NOMO-1 treated with dmso at 0.1 percent for 144 hours (cell line): ENCODE data around the gene USP6.
A peak's percentile ranks its signal among the peaks of the same experiment; 100 is the strongest.
"Not testable (repeated sequence)": the region's sequence is repeated elsewhere in the genome, so short reads cannot be mapped to it uniquely, and the experiment has no call there.

Experiments used
- DNase-seq: peaks from one replicate; lab custom pipeline; 2025; ENCODE audit not compliant: unreplicated experiment; lab: John Stamatoyannopoulos, UW

Gene USP6

DNA sequence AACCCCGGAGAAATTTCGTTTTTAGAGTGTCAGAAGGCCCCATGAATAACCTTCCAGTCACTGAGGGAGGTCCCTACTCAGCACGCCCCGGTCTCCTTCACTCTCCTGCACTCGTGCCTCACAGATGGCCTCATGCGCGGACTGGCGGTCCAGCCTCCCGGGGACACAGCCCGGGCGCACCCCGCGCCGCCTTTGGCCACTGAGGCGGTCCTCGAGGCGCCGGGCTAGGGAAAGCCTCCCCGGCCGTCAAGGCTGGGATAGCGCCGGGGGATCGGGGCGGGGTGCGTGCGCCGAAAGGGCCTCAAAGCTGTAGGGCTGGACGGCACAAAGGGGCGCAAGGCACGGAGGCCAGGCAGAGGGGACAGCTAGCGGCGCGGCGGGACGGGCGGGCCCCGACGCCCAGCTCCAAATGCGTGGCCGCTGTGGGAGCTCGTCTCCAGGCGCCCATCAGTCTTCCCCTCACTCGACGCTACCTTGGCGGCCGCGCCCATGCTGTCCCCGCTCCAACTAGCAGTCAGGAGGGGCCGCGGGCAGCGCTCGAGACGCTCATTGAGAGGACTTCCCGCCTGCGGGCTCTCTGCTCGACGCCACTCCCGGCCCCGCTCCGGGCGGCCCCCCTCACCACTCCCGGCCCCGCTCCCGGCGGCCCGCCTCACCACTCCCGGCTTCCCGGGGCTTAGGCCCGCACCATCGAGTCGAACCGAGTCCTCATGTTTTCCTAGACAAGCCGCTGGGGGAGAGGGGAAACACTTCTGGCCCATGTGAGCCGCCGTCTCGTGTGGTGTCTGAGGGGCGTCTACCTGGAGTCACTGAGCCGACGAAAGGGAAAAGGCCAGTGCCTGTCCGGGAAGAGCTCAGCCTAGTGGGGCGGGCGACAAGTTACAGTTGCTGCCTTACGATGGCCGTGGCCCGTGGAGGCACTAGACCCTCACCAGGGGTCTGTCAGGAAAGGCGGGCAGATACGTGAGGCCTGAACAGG, at the start of gene USP6:
USP6 (plus strand) TSS at position 360 of the 979 bp plus-strand sequence. CDS start 14,336 bp downstream, outside the sequence.
- DNase-seq = no peak

DNA sequence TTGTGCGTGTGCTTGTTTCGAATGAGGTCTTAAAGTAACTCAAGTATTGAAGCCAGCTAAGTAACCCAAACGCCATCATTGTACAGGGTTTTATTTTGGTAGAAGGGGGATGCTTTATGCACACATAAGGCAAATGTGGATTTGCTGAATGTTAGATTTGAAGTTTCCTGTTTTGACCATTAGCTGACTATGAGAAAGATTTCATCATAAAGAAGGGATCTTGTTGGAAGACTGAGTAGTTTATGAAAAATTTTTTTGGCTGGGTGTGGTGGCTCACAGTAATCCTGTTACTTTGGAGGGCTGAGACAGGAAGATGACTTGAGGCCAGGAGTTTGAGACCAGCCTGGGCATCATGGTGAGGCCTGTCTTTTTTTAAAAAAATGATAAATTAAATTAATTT, 47.6 kb upstream of the USP6 start:
- no peak for DNase-seq

DNA sequence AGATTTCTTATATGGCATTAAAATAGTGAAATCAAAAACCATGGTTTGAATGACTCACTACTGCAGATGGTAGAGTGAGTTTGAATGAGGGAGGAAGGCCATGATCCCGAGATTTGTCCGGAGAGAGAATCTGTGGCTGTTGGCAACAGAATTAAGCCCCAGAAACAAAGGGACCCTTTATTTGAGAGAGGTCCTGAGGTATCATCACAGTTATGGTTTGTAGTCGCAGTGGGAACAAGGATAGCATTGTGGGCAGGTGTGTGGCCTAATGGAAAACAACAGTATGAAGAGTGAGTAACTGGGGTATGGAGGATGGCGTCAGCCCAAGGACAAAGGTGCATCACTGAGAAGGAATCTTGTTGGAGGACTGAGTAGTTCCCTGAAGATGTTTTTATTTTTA, 46.1 kb upstream of the USP6 start:
- DNase-seq = no peak

DNA sequence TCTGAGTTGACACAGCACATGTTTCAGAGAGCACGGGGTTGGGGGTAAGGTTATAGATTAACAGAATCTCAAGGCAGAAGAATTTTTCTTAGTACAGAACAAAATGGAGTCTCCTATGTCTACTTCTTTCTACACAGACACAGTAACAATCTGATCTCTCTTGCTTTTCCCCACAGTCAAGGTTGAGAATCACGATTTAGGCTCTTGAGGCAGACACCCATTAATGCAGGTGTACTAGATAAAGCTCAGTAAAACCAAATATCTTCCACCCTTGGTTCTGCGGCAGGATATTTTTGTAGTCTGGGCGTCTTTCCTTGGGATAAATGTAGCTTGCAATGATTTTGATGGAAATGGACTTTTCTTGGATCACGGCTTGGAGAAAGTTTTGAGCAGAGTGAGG, 40.4 kb upstream of the USP6 start:
- not testable (repeated sequence) for DNase-seq

DNA sequence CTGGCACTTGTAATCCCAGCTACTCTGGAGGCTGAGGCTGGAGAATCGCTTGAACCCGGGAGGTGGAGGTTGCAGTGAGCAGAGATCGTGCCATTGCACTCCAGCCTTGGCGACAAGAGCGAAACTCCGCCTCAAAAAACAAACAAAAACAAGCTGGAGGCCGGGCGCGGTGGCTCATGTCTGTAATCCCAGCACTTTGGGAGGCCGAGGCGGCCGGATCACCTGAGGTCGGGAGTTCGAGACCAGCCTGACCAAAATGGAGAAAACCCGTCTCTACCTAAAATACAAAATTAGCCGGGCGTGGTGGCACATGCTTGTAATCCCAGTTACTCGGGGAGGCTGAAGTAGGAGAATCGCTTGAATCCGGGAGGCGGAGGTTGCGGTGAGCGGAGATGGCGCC, 38.6 kb upstream of the USP6 start:
- DNase-seq = not testable (repeated sequence)

DNA sequence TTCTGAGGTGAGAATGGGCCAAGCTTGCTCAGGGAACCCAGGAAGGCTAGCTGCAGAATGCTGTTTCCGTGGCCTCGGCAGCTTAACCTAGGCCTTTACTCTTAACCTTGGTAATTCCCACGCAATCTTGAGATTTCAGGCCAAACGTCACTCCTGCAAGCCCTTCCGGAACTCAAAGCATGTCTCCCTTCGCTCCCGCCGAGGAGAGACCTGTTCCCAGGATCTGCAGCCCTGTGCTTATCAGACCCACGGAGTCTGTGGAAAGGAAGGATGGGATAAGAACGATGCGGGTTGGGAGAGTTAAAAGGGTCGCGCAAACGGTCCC, 38.1 kb upstream of the USP6 start:
- DNase-seq = no peak

DNA sequence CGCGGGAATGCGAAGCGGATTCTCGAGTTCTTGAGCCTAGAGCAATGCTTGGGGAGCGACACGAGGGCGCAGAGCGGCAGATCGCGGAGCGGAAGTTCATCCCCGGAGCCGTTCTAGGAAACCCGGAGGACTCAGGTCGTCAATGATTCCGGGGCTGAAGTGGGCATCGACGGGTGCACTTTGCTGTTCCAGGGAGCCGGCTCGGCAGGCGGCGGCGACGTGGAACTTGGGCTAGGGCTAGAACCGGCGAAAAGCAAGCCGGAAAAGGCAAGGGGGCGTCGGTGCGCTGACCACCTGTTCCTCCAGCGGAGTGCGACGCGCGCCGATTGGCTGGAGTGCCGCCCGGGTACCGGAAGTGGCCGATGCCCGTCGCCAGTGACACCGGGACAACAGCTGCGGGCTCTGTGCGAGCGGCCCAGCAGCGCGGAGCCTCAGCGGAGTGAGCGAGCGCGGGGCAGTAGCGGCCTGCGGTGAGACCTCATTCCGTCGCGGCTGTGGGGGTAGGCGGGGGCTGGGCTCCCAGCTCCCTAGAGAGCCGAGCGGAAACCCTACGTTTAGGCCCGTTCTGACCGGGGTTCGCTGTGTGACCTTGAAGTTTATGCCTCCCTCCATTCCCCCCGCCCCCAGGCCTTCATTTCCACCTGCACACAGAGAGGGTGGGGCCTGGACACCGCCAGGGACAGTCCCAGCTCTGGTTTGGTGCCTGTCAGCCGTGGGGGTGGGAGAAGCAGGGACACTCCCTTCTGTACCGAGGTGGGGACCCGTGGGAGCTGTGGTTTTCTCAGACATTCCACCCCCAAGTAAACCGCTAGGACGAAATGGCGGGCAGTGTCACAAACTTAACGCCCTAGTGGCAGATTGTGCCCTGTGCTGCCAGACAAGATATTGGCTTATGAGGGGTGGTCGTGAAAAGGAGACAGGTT, 37.5 kb upstream of the USP6 start, which contains the start of gene ZFP3:
ZFP3 (plus strand) TSS at position 362 of the 923 bp plus-strand sequence. CDS start 13,038 bp downstream, outside the sequence.
- peak; percentile 64 for DNase-seq

DNA sequence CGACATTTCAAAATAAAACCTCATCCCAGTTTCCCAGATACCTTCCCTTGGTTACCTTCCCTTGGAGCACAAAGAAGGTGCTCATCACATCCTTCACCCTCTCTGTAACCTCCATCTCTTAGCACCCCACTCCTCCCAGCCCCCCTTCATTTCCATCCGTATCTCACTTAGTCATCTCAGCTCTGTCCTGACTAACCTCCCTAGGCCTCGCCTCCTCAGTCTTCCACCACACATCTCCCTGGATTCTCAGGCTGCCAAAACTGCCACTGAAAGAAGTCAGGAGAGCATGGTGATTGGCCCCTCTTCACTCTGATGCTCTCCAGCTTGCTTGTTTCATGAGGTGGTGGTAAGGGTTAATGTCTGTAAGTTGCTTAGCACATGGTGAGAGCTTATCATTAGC, 35.2 kb upstream of the USP6 start:
- no peak for DNase-seq

DNA sequence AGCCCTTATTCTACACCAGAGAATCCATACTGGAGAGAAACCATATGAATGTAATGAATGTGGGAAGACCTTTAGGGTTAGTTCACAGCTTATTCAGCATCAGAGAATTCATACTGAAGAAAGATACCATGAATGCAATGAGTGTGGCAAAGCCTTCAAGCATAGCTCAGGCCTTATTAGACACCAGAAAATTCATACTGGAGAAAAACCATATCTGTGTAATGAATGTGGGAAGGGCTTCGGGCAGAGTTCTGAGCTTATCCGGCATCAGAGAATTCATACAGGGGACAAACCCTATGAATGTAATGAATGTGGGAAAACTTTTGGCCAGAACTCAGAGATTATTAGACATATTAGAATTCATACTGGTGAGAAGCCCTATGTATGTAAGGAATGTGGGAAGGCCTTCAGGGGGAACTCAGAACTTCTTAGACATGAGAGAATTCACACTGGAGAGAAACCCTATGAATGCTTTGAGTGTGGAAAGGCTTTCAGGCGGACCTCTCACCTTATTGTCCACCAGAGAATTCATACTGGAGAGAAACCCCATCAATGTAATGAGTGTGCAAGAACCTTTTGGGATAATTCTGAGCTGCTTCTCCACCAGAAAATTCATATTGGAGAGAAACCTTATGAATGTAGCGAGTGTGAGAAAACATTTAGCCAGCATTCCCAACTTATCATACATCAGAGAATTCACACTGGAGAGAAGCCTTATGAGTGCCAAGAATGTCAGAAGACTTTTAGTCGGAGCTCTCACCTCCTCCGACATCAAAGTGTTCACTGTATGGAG, 23.4 kb upstream of the USP6 start:
- no peak for DNase-seq

DNA sequence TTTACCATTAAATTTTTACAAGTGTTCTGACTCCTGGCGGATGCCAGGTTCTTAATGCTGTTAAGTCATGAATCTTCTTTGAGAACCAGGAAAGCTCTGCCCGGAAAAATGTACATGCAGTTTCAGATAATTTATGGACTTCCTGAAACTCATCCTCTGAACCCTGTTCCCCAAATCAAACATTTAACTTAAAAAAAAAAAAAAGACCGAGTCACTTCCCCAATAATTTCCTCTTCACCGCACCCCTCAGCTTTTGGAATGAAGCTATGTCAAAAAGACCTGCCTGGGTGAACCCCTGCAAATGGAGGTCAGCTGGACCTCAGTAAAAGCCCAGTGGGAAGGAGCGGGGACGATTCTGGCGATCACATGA, 19.1 kb upstream of the USP6 start:
- no peak for DNase-seq

DNA sequence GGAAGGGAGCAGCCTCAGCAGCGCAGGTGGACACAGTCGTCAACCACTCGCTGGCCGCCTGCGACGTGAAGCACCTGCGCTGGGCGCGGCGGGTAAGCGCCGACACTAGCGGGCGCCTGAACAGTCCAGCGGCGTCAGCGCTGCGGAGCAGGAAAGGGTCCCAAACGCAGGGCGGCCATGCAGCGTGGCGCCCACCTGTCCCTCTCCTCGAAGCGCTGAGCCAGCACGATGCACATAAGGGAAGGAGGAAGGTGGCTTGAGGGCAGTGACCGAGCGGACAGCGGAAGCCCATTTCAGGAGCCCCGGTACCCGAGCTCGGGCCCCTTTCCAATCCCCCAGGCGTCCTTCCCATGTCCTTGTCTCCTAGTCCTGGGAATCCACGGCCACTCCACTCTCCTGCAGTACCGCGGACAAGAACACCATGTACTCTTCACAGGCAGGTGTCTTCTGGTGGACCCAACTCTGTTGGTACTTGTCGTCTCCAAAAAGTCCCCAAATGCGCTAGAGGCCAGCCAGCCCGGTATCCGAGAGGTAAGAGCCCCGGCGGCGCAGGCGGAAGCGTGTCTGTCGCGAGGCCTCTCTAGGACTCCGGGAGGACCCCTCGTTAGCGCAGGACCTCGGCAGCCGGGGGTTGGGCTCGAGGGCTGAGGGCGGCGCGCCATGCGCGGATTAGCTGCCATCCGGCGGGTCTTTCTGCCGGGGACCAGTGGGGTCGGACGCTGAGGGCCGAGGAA, 18.6 kb upstream of the USP6 start:
- no peak for DNase-seq

DNA sequence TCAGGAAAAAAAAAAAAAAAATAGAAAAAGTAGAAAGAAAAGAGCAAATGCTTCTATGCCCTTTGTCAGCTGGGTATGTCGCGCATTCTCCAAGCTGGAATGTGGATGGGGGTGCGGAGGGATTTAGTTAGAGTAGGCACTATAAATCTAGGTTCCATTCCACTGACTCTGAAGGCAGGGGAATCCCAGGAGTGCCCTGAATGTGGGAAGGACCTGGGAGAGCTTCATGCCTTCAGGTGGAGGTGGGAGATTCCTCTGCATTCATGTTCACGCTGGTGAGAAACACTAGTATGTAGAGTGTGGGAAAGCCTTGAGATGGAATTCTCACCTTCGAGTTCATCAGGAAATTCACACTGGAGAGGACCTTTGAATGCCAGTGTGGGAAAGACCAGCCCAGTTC, 16.6 kb upstream of the USP6 start:
- DNase-seq = no peak

DNA sequence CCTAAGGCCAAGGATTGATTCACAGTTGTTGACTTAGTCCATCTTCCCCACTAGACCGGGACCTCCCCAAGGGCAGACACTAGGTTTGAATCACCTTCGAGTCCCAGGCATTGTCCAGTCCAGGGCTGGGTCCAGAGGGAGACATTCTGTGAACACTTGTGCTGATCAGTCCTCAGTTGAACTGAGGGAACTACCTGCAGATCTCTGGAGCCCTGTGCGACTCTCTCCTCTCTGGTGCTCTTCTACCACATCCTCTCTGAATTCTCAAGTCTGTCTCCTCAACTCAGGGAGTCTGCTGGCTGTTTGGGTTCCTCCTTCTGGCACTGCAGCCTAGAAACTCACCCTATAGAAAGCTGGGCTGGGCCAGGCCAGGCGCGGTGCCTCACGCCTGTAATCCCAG, 15.0 kb upstream of the USP6 start:
- DNase-seq = no peak

DNA sequence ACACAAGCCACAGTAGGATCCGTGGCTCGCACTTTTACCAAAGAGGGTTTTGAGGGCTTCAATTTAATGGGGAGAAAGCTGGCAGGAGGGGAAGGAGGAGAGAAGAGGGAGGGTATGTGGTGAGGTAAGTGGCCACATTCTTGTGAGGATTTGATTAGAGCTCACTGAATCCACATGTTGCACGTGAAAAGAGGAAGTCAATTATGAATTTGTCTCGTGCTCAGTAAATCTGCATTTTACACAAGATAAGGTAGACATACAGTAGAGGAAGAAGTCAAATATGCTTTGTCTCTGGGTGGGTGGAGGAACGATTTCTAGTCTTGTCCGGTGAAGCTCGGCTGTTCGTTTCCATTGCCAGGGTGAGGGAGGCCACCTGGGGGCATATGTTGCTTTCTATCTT, 5.0 kb upstream of the USP6 start:
- no peak for DNase-seq

DNA sequence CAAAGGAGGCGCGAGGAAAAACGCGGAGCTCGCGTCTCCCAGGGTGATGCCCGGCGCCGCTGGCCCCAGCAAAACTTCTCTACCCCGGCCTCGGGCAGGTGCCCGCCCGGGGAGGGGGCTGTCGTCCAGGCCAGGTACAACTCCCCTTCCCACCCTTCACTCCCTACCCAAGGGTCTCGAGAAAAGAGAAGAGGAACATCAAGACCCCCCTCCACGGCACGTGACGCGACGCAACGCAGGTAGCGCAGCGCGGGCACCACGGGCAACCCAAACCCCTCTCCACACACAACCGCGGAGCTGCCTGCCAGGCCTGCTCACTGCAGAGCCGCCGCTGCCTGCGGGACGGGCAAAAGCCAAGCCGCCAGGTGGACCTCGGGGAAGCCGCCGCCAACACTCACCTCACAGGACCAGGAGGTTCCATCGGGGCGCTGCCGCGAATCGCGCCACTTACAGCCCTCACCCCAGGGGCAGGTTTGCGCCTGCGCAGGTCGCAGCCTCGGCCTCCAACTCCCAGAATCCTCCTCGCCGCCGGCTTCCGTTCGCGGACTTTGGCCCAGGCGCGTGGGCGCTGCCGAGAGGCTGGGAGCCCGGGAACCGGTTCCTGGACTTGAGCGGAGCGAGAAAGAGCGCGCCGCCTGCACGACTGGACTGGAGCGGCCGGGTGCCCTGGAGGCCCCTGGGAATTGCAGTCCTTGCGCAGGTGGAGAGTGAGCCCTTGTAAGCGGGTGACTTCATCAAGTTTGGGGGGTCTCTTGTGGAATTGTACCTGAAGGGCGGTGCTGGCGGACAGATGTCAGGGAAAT, 4.2 kb upstream of the USP6 start, which contains the start of gene ZNF232:
ZNF232 (minus strand) TSS at position 477 of the 803 bp plus-strand sequence; CDS start at position 421, 56 bp downstream.
- DNase-seq = peak; percentile 97

DNA sequence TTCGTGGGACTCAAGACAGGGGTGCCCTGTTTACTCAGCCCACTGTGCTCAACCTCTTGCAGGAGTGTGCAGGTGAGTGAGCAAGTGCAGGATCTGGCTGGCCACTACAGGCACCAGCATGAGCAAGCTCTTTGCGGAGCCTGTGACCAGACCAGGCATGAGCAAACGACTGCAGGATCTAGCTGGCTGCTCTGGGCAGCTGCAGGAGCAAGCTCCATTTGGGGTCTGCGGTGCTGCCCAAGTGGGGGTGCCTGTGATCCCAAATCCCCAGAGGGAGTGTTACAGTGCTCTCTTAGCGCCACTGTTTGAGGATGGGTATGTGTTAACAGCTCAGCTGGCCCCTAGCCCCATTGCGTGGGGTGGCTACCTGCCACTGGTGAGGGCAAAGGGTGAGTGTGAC, 2.4 kb downstream of the USP6 start:
- DNase-seq = no peak

DNA sequence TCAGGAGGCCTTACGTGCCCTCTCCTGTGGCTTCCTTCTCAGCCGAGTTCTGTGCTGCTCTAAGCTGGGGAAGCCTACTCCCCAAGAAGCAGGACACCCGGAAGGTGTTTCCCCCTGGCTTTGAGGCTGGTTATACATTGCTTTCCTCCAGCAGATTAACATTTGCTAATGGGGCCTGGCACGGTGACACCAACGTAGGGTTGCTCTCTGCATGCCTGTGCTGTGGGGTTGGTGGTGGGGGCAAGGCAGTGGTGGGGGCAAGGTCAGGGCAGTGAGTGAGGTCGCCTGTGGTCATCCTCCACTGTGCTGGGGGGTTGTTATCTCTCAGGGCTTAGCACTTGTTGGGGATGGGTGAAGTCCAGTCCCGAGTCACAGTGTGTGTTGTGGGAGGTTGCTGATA, 4.2 kb downstream of the USP6 start:
- DNase-seq = no peak

DNA sequence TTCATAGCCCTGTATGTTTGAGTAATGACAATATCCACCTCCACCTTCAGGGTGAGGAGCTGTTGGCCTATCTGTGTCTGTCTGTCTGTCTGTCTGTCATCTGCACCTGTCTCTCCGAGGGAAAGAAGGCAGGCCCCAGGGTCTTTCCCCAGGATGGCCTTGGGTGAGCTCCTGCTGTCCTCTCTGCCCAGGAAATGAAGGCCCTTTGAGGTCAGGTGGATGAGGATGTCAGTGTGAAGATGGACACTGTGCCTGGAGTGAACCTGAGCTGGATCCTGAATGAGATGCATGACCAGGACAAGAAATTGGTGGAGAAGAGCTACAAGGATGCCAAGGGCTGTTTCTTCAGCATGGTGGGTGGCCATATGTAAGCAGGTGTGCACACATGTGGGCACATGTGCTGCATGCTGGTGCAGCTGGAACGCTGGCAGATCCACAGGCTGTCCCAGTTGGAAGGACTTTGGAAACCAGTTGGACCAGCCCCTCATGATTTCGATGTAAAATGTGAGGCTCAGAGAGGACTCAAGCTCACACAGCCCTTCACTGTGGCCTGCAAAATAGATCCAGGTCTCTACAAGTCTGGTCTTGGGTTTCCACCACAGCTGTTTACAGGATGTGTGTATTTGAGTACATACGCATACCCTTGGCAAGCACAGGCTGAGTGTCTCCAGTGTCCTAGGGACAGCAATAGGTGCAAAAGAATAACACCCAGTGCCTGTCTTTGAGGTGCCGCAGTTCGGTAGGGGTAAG, 4.8 kb downstream of the USP6 start:
- DNase-seq = not testable (repeated sequence)
